ENCODE measurements around the gene GLT6D1. TPM values are rescaled to one million over a fixed set of nuclear protein-coding genes. Genes with fewer than 3 reads are reported as not detected.

GLT6D1 gene
- total RNA-seq, 1 donor from 2014 or later = not detected

- Mint-ChIP-seq H3K4me1 (ENCODE audit: low read depth, unreplicated experiment) (peaks cover 3% of the 10 kb centered on the region), H3K4me3 (ENCODE audit: unreplicated experiment) (no peak overlapping the region), H3K27ac (ENCODE audit: unreplicated experiment) (peak overlapping the region; percentile 34), H3K27me3 (ENCODE audit: low read depth, unreplicated experiment) (peaks cover 43% of the 10 kb centered on the region), H3K9me3 (ENCODE audit: unreplicated experiment) (no peaks in the 10 kb centered on the region), H3K36me3 (ENCODE audit: low read depth, unreplicated experiment) (no peaks in the 10 kb centered on the region)
- Histone ChIP-seq H3K79me2 (ENCODE audit: insufficient read depth, low read length) (no peaks in the 10 kb centered on the region), H3K9ac (ENCODE audit: low read length) (no peak overlapping the region), H3K4me1 (ENCODE audit: insufficient read depth, low read length) (no peaks in the 10 kb centered on the region), H2AFZ (ENCODE audit: low read depth, low read length) (no peak overlapping the region), H3K9me3 (ENCODE audit: insufficient read depth, low read depth, low read length) (no peaks in the 10 kb centered on the region), H3K4me3 (ENCODE audit: insufficient read depth, low read depth, low read length) (no peak overlapping the region), H3K36me3 (ENCODE audit: insufficient read depth, low read length) (no peaks in the 10 kb centered on the region), H3K27me3 (ENCODE audit: insufficient read depth, low read length) (no peaks in the 10 kb centered on the region), H3K4me2 (ENCODE audit: low read length) (no peak overlapping the region), H4K20me1 (ENCODE audit: insufficient read depth, low read length) (no peaks in the 10 kb centered on the region), H3K27ac (ENCODE audit: low read depth, low read length) (no peak overlapping the region)
- DNase-seq (ENCODE audit: low read depth) (no peak), FAIRE-seq (no peak)
- TF ChIP-seq, protein P1, sequence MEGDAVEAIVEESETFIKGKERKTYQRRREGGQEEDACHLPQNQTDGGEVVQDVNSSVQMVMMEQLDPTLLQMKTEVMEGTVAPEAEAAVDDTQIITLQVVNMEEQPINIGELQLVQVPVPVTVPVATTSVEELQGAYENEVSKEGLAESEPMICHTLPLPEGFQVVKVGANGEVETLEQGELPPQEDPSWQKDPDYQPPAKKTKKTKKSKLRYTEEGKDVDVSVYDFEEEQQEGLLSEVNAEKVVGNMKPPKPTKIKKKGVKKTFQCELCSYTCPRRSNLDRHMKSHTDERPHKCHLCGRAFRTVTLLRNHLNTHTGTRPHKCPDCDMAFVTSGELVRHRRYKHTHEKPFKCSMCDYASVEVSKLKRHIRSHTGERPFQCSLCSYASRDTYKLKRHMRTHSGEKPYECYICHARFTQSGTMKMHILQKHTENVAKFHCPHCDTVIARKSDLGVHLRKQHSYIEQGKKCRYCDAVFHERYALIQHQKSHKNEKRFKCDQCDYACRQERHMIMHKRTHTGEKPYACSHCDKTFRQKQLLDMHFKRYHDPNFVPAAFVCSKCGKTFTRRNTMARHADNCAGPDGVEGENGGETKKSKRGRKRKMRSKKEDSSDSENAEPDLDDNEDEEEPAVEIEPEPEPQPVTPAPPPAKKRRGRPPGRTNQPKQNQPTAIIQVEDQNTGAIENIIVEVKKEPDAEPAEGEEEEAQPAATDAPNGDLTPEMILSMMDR (IDR thresholded peaks at IDR 0.05; ENCODE audit: insufficient read depth, low read depth, low read length) = no peak
- no peak for TF ChIP-seq EZH2 (IDR thresholded peaks at IDR 0.05; ENCODE audit: insufficient read depth, low read length)
These were observed 40.7 kb upstream of the GLT6D1 start for GRCh38 chr9:135680056-135680455.

GRCh38 chr9:135678236-135679017 lies 39.1 kb upstream of the GLT6D1 start:
- no peaks in the 10 kb centered on the region for H3K9me3 ChIP-seq (ENCODE audit: insufficient read depth, low read depth, low read length)
- peaks cover 36% of the 10 kb centered on the region for H3K27me3 Mint-ChIP-seq (ENCODE audit: low read depth, unreplicated experiment)
- H3K4me1 Mint-ChIP-seq (ENCODE audit: low read depth, unreplicated experiment) = peaks cover 3% of the 10 kb centered on the region
- no peak overlapping the region for H3K27ac ChIP-seq (ENCODE audit: low read depth, low read length)
- H3K4me3 Mint-ChIP-seq (ENCODE audit: unreplicated experiment) = no peak overlapping the region
- H3K36me3 ChIP-seq (ENCODE audit: insufficient read depth, low read length) = no peaks in the 10 kb centered on the region
- no peak overlapping the region for H2AFZ ChIP-seq (ENCODE audit: low read depth, low read length)
- no peak overlapping the region for H3K4me2 ChIP-seq (ENCODE audit: low read length)
- H3K79me2 ChIP-seq (ENCODE audit: insufficient read depth, low read length) = no peaks in the 10 kb centered on the region
- H3K9me3 Mint-ChIP-seq (ENCODE audit: unreplicated experiment) = no peaks in the 10 kb centered on the region
- H4K20me1 ChIP-seq (ENCODE audit: insufficient read depth, low read length) = no peaks in the 10 kb centered on the region
- H3K27me3 ChIP-seq (ENCODE audit: insufficient read depth, low read length) = no peaks in the 10 kb centered on the region
- no peak for FAIRE-seq
- TF ChIP-seq, protein P1 (IDR thresholded peaks at IDR 0.05; ENCODE audit: insufficient read depth, low read depth, low read length) = no peak
- no peak for TF ChIP-seq EZH2 (IDR thresholded peaks at IDR 0.05; ENCODE audit: insufficient read depth, low read length)
- no peak overlapping the region for H3K27ac Mint-ChIP-seq (ENCODE audit: unreplicated experiment)
- DNase-seq (ENCODE audit: low read depth) = no peak
- H3K36me3 Mint-ChIP-seq (ENCODE audit: low read depth, unreplicated experiment) = no peaks in the 10 kb centered on the region
- no peaks in the 10 kb centered on the region for H3K4me1 ChIP-seq (ENCODE audit: insufficient read depth, low read length)
- no peak overlapping the region for H3K9ac ChIP-seq (ENCODE audit: low read length)
- H3K4me3 ChIP-seq (ENCODE audit: insufficient read depth, low read depth, low read length) = no peak overlapping the region

GRCh38 chr9:135677641-135678168 lies 38.4 kb upstream of the GLT6D1 start:
- Mint-ChIP-seq H3K27ac (ENCODE audit: unreplicated experiment) (no peak overlapping the region), H3K9me3 (ENCODE audit: unreplicated experiment) (no peaks in the 10 kb centered on the region), H3K4me3 (ENCODE audit: unreplicated experiment) (no peak overlapping the region), H3K27me3 (ENCODE audit: low read depth, unreplicated experiment) (peaks cover 36% of the 10 kb centered on the region), H3K4me1 (ENCODE audit: low read depth, unreplicated experiment) (peaks cover 3% of the 10 kb centered on the region), H3K36me3 (ENCODE audit: low read depth, unreplicated experiment) (no peaks in the 10 kb centered on the region)
- Histone ChIP-seq H4K20me1 (ENCODE audit: insufficient read depth, low read length) (no peaks in the 10 kb centered on the region), H3K4me1 (ENCODE audit: insufficient read depth, low read length) (no peaks in the 10 kb centered on the region), H3K4me3 (ENCODE audit: insufficient read depth, low read depth, low read length) (no peak overlapping the region), H3K27me3 (ENCODE audit: insufficient read depth, low read length) (no peaks in the 10 kb centered on the region), H3K9me3 (ENCODE audit: insufficient read depth, low read depth, low read length) (no peaks in the 10 kb centered on the region), H3K36me3 (ENCODE audit: insufficient read depth, low read length) (no peaks in the 10 kb centered on the region), H2AFZ (ENCODE audit: low read depth, low read length) (no peak overlapping the region), H3K27ac (ENCODE audit: low read depth, low read length) (no peak overlapping the region), H3K79me2 (ENCODE audit: insufficient read depth, low read length) (no peaks in the 10 kb centered on the region), H3K9ac (ENCODE audit: low read length) (no peak overlapping the region), H3K4me2 (ENCODE audit: low read length) (no peak overlapping the region)
- TF ChIP-seq EZH2 (IDR thresholded peaks at IDR 0.05; ENCODE audit: insufficient read depth, low read length) = no peak
- TF ChIP-seq, protein P1 (IDR thresholded peaks at IDR 0.05; ENCODE audit: insufficient read depth, low read depth, low read length) = no peak
- DNase-seq (ENCODE audit: low read depth) (no peak), FAIRE-seq (no peak)

Data from astrocyte (in vitro differentiated cells and primary cell).